Panc1 (cell line): Measurements from ENCODE around the gene KIAA0232. TPM values are rescaled to one million over a fixed set of nuclear protein-coding genes. Genes with fewer than 3 reads are reported as not detected.

Source experiments
- ATAC-seq: fragments of 200-7000 bp; cut with Tn5 transposase; 2 replicates; pipeline ENCODE4 v1.9.1; 2020; ENCODE audit warnings: mild to moderate bottlenecking, moderate library complexity
- BruUV-seq: library from RNA; stranded (reverse); fragments of 400-500 nt; replicated peaks from 2 replicates; lab custom pipeline; 2021; lab: Mats Ljungman, UMichigan
- CTCF ChIA-PET: fragments of 300-600 bp; sonication (Branson Sonifier 250); formaldehyde crosslinking; loops from one replicate; lab custom pipeline; 2022; ENCODE audit warnings: antibody characterized with exemption; lab: Charles Lee
- POLR2A ChIA-PET: fragments of 300-600 bp; sonication (Branson Sonifier 250); formaldehyde crosslinking; loops from one replicate; lab custom pipeline; 2022; ENCODE audit warnings: antibody characterized with exemption; lab: Charles Lee
- DNase-seq: peaks from one replicate; pipeline ENCODE4 v3.0.0-alpha.2; 2010; ENCODE audit warnings: low read depth, low spot score
- H3K27ac ChIP-seq: 2 replicates; pipeline ENCODE4 v1.5.1; 2011; ENCODE audit warnings: mild to moderate bottlenecking, low read length, inconsistent platforms
- H3K27me3 ChIP-seq: fragments of 200-500 bp; sonication (Bioruptor generic); 2 replicates; pipeline ENCODE4 v1.6.0; 2014; ENCODE audit warnings: low read length, inconsistent platforms; ENCODE audit not compliant: control insufficient read depth, insufficient read depth
- H3K36me3 ChIP-seq: fragments of 200-500 bp; sonication (Bioruptor generic); 2 replicates; pipeline ENCODE4 v1.5.1; 2014; ENCODE audit warnings: inconsistent platforms, mild to moderate bottlenecking, low read length, moderate library complexity; ENCODE audit not compliant: control insufficient read depth, insufficient read depth
- H3K4me1 ChIP-seq: 2 replicates; pipeline ENCODE4 v1.5.1; 2011; ENCODE audit warnings: inconsistent platforms, mild to moderate bottlenecking, low read length, moderate library complexity; ENCODE audit not compliant: control insufficient read depth, insufficient read depth
- H3K4me3 ChIP-seq, 2 experiments: 2 replicates each; pipeline ENCODE4 v1.5.1; 2011 to 2012; ENCODE audit warnings: low read depth in 2 of 2, low read length in 2 of 2, mild to moderate bottlenecking in 2 of 2, inconsistent platforms in 1 of 2, moderate library complexity in 1 of 2
- H3K9me3 ChIP-seq: fragments of 200-500 bp; sonication (Bioruptor generic); 2 replicates; pipeline ENCODE4 v1.5.1; 2014; ENCODE audit warnings: low read depth, mild to moderate bottlenecking, inconsistent platforms, low read length, moderate library complexity; ENCODE audit not compliant: control insufficient read depth, insufficient read depth
- CTCF ChIP-seq: fragments of 450-650 bp; IDR thresholded peaks from 2 replicates; pipeline ENCODE4 v1.5.1; 2017; ENCODE audit warnings: mild to moderate bottlenecking
- POLR2AphosphoS5 ChIP-seq: IDR thresholded peaks from 2 replicates; pipeline ENCODE4 v1.6.1; 2012; ENCODE audit warnings: mild to moderate bottlenecking, low read depth, low read length, moderate library complexity
- SIN3A ChIP-seq: IDR thresholded peaks from 2 replicates; pipeline ENCODE4 v1.6.1; 2012; ENCODE audit warnings: low read depth, mild to moderate bottlenecking, low read length, moderate library complexity, borderline replicate concordance; ENCODE audit not compliant: insufficient read depth
- TCF7L2 ChIP-seq: IDR thresholded peaks from 2 replicates; pipeline ENCODE4 v1.6.1; 2011; ENCODE audit warnings: mild to moderate bottlenecking, low read depth, low read length, inconsistent platforms
- in situ Hi-C: cut with HindIII; loops from 2 replicates; pipeline ENCODE4 v1.10.0; 2016; ENCODE audit warnings: low sequenced_read_pairs, low pct_unique_long_range_greater_than_20kb
- intact Hi-C: fragments of 100-400 bp; cut with micrococcal nuclease; formaldehyde crosslinking; loops from one replicate; pipeline ENCODE4 v1.10.0; 2022; ENCODE audit not compliant: unreplicated experiment
- total RNA-seq: library from RNA; stranded (reverse); gene quantifications from one replicate; pipeline ENCODE4 v1.2.1, GENCODE V29; 2021; ENCODE audit not compliant: unreplicated experiment
- TF ChIP-seq, protein P1 (sequence below), 2 experiments: IDR thresholded peaks; 2 replicates each; pipeline ENCODE4 v1.6.1; 2011 to 2012; ENCODE audit warnings: low read depth in 2 of 2, control low read depth in 1 of 2, low read length in 1 of 2, mild to moderate bottlenecking in 1 of 2, moderate library complexity in 1 of 2; ENCODE audit not compliant: insufficient read depth in 1 of 2

Gene KIAA0232
- total RNA-seq, 1 experiment from 2014 or later = 20.2 TPM

GRCh38 chr4:6926681-6927478 lies 144.4 kb downstream of the KIAA0232 start:
- BruUV-seq = no TSS peak
- ChIA-PET CTCF (no interaction called here), POLR2A (no interaction called here)
- no peak for DNase-seq
- no peak overlapping the region for H3K27ac ChIP-seq
- peak; percentile 65; the same call in 1 of the 2 replicates for ATAC-seq
- H3K36me3 ChIP-seq = no peaks in the 10 kb centered on the region
- no peak overlapping the region for H3K4me3 ChIP-seq
- intact Hi-C loops (no loop called here), in situ Hi-C loops (no loop called here)
- no peak for TF ChIP-seq POLR2AphosphoS5
- TF ChIP-seq, protein P1, sequence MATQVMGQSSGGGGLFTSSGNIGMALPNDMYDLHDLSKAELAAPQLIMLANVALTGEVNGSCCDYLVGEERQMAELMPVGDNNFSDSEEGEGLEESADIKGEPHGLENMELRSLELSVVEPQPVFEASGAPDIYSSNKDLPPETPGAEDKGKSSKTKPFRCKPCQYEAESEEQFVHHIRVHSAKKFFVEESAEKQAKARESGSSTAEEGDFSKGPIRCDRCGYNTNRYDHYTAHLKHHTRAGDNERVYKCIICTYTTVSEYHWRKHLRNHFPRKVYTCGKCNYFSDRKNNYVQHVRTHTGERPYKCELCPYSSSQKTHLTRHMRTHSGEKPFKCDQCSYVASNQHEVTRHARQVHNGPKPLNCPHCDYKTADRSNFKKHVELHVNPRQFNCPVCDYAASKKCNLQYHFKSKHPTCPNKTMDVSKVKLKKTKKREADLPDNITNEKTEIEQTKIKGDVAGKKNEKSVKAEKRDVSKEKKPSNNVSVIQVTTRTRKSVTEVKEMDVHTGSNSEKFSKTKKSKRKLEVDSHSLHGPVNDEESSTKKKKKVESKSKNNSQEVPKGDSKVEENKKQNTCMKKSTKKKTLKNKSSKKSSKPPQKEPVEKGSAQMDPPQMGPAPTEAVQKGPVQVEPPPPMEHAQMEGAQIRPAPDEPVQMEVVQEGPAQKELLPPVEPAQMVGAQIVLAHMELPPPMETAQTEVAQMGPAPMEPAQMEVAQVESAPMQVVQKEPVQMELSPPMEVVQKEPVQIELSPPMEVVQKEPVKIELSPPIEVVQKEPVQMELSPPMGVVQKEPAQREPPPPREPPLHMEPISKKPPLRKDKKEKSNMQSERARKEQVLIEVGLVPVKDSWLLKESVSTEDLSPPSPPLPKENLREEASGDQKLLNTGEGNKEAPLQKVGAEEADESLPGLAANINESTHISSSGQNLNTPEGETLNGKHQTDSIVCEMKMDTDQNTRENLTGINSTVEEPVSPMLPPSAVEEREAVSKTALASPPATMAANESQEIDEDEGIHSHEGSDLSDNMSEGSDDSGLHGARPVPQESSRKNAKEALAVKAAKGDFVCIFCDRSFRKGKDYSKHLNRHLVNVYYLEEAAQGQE (IDR thresholded peaks at IDR 0.05; ENCODE audit: insufficient read depth in 1 of 2, low read depth in 2 of 2, low read length in 1 of 2) = no peak
- TF ChIP-seq TCF7L2 = no peak
- no peak for TF ChIP-seq CTCF
- TF ChIP-seq SIN3A = no peak
- peaks cover 2% of the 10 kb centered on the region; the same call in 1 of the 2 replicates for H3K4me1 ChIP-seq
- H3K27me3 ChIP-seq = no peaks in the 10 kb centered on the region
- H3K9me3 ChIP-seq = no peaks in the 10 kb centered on the region

DNA sequence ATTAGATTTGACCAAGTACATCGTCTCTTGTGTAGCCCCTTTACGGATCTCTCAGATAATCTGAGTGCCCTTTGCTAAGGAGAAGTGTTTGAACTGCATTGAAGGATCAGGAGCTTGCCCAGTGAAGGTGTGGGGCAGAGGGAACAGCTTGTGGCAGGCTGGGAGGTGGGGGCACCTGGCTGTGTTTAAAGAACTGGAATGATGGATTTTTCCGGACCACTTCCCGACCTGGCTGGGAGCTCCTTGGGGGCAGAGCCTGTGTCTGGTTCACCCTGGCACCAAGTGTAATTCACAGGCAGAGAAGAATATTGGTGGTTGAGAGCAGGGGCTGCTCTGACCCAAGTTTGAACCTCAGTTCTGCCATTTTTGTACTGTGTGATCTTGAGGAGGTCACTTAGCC lies 145.6 kb downstream of the KIAA0232 start:
- ChIA-PET CTCF (no interaction called here), POLR2A (no interaction called here)
- in situ Hi-C loops (no loop called here), intact Hi-C loops (no loop called here)
- Histone ChIP-seq H3K4me3 (no peak overlapping the region), H3K27ac (no peak overlapping the region), H3K4me1 (peaks cover 2% of the 10 kb centered on the region; the same call in 1 of the 2 replicates), H3K36me3 (no peaks in the 10 kb centered on the region), H3K9me3 (no peaks in the 10 kb centered on the region), H3K27me3 (no peaks in the 10 kb centered on the region)
- DNase-seq (no peak), ATAC-seq (no peak)
- no peak for TF ChIP-seq CTCF
- TF ChIP-seq, protein P1 (IDR thresholded peaks at IDR 0.05; ENCODE audit: insufficient read depth in 1 of 2, low read depth in 2 of 2, low read length in 1 of 2) = no peak
- TF ChIP-seq SIN3A = no peak
- no peak for TF ChIP-seq POLR2AphosphoS5
- TF ChIP-seq TCF7L2 = no peak
- no TSS peak for BruUV-seq
